NCI-H1436 treated with DMSO at 0.1 percent for 48 hours (cell line): ENCODE measurements around the gene ANKH.
"Not testable (repeated sequence)": the region's sequence is repeated elsewhere in the genome, so short reads cannot be mapped to it uniquely, and the experiment has no call there.

Experiments
- DNase-seq: peaks from one replicate; lab custom pipeline; 2025; lab: John Stamatoyannopoulos, UW

The ANKH gene

GRCh38 chr5:14882658-14883580, 11.3 kb upstream of the ANKH start:
- DNase-seq, result no peak

GRCh38 chr5:14881826-14882225, 10.2 kb upstream of the ANKH start:
- DNase-seq, result no peak

- no peak for DNase-seq
These were observed 9.1 kb upstream of the ANKH start for GRCh38 chr5:14880688-14881087.

GRCh38 chr5:14879937-14880589, 8.5 kb upstream of the ANKH start:
- DNase-seq, result no peak

DNA sequence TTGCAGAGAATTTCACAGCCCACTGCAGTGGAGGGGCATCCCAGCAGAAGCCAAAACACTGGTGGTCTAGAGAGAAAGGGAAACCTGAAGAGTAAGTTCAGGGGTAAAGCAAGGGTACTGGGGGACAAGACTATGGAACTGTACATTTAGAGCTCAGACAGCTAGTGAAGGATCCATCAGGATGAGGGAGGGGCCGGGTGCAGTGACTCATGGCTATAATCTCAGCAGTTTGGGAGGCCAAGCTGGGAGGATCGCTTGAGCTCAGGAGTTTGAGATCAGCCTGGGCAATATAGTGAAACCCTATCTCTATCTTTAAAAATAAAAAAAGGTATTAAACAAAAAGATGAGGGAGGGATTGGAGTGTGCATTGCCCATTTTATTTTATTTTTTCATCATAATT, 7.8 kb upstream of the ANKH start:
- no peak for DNase-seq

GRCh38 chr5:14878192-14878591, 6.6 kb upstream of the ANKH start:
- DNase-seq, result not testable (repeated sequence)

GRCh38 chr5:14876095-14876494, 4.5 kb upstream of the ANKH start:
- DNase-seq, result no peak

GRCh38 chr5:14873790-14874189, 2.2 kb upstream of the ANKH start:
- no peak for DNase-seq

DNA sequence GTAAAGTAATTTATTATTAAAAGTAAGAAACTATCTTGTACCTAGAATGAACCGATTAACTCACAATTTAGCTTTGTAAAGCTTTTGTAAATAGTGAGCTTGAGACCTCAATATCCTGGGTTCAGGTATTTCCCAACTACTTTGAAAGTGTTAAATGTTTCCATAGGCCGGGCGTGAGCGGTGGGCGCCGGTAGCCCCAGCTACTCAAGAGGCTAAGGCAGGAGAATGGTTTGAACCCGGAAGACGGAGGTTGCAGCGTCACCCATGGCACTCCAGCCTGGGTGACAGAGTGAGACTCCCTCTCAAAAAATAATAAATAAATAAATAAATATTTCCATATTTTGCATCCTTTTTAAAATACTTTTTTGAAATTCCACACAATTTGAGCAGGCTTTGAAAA, 1.5 kb upstream of the ANKH start:
- no peak for DNase-seq

DNA sequence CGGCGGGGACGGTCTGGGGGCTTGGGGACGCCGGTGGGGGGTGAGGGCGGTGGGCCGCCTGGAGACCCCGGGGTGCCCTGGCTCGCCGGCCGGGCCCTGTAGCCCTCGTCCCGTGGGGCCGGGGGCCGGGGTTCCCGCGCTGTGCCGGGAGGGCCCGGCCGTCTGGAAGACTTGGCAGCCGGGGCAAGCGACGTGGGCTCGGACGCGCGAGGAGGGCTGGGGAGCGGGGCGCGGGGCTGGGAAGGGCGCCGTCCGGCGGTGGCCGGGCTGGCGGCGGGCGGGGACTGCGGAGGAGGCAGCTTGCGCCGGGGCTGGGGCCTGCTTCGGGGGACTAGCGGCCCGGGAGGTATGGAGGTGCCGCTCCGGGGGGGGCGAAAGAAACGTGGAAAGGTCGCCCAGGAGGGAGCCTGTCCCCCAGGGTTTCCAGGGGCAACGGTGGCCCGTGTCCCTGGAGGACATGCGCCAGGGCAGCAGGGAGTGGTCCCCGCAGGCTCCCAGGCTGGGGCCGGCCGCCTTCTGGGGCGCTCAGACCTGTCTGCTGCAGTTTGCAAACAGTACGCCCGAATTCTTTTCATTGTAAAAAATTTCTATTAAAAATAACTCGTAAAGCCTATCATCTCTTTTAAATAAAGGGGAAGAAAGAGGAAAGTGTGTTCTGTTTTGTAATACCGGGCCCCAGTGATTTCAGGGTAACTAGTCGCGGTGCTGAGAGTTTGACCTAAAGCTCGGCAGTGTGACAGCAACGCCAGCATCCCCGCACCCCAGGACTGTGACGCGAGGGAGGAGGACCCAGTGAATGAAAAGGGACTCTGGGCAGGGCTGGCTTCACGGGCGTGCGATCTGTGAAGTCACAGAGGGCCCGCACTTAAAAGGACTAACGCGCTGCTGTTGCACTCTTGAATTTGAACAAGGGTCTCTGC, 752 bp upstream of the ANKH start:
- DNase-seq, result no peak

DNA sequence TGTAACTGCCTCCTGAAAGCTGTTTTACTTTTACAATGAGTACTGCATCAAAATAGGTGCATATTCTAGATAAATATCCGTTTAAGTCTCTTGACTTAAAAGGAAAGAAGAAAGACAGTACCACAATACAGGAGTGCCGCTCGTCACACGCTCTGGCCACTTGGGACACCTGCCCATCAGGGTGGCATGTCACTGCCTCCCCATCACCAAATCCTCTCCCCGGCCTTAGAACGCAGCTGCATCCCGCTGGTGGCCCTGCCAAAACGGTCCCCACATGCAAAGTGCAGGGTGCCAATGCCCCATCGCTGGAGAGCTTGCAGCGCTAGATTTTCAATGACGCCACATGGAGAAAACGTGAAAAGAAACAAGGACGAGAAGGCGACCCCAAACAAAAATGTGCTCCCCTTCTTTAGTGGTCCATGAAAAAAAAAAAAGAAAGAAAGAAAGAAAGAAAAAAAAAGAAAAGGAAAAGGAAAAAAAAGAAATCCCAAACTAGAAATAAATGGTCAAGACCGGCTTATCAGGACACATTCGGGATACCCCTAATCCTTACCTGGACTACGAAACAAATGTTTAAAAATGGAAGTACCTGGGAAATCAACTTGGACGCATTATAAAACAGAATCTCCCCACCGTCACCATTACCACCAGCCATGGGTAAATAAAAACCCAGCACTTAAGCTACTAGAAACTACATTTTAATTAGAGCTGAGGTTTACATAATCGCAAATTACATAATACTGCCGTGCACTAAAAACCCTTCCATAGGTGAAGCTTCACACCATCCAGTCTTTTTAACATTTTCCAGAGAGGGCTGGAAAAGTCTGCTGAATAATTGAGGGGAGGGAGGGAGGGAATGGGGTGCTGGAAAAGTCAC, 1.0 kb downstream of the ANKH start:
- DNase-seq, result no peak

DNA sequence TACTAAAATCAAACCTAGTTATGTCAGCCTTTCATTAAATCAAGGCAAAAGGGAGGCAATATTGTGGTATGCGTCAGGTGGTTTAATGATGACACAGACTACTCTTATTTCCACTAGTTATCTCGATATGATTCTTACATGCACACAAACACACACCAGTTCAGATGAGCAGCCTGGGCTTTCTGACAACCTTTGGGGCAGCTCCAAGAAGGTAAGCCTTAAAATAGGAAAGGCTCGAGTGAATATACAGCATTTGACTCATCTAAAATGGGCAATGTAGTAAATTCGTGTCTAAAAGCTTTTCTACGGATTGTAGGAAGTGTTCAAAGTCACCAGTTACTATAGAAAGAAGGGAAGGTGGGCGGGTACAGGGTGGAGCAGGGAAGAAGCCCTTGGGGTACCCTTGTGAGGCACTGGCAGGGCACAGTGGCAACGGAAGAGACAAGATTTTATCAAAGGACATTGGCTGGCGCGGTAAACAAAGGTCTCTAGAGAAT, 1.9 kb downstream of the ANKH start:
- no peak for DNase-seq

GRCh38 chr5:14869233-14869632, 2.3 kb downstream of the ANKH start:
- no peak for DNase-seq

DNA sequence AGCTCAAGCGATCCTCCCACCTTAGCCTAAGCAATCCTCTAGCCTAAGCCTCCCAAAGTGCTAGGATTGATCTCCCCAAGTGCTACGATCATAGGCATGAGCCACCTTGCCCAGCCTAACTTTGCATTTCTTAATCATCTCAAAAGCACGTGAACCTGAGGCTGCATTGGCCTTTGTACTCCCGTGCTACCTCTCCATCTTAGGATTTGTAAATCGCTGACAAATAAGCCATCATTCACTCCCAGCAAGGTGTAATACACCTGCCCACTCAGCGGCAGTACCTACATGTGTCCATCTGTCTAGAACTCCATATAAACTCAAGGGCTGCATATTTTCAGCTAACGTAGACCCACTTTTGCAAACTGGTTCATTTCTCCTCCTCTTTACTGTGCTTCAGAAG, 2.8 kb downstream of the ANKH start:
- DNase-seq, result no peak

GRCh38 chr5:14864181-14864812, 7.3 kb downstream of the ANKH start:
- no peak for DNase-seq

DNA sequence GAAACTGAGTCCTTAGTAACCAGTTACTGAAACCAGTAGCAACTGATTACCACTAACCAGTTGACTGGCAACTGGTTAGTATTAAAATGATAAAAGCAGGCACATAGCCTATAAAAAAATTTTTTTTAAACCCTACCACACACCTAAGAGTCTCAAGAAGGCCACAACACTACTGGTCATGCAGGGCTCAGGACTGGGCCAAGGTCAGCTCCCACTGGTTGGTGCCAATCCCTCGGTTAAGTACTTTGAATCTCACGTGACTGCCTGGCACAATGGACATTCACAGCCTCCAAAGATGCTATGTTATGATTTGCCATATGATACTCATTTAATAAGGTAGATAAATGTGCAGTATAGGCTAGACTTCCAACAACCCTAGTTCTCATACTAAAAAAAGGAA, 8.5 kb downstream of the ANKH start:
- no peak for DNase-seq

DNA sequence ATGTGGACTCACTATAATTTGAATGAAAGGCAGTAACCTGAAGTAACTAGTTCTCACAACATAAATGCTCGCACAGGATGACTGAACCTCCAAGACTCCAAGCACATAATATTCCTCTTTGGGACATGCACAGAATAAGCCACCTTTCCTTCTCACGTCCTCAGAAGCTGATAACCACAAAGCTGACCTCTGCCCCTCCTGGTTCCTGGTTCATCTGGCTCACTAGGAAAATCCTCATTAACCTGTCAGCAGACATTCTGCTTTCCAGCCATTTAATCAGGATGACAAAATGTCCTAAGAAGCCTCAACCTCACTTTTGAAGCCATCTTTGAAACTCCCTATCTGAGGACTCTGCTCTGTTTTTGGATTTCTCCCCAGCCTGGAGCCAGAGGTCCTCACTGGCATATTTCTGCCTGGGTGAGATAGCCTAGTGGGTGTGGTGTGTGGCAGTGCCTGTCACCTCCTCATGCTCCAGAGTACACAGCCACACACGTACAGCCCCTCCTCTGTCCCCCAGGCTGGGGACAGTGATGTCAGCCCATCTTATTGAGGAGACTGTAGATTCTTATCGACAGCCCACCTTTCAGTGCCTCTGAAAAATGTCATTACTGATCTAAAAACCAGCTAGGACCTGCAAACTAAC, 10.3 kb downstream of the ANKH start:
- no peak for DNase-seq

DNA sequence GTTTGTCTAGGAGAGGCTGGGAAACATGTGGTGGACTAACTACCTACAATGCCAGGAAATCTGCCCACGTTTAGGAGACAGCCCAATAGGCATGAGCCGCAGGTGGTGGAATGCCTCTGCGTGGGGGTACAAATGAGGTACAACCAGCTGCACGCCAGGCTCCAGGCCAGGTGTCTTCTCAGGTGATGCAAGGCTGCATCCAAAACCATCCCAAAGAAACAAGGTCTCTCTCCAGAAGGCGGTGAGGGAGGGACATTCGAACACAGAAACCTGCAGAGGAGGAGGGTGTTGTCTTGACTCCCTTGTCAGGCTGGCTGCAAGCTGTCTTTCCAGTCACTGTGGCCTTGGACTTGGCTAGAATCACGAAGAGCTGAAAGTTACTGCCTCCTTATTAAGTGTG, 11.6 kb downstream of the ANKH start:
- DNase-seq, result no peak

- no peak for DNase-seq
These were observed 12.4 kb downstream of the ANKH start for GRCh38 chr5:14859150-14859549.

GRCh38 chr5:14855366-14855765, 16.2 kb downstream of the ANKH start:
- DNase-seq, result no peak
